RKO (cell line): ENCODE results near the gene TCF15.

ENCODE experiments used
- DNase-seq: peaks from one replicate; pipeline ENCODE4 v3.0.0-alpha.2; 2016; ENCODE audit warnings: low spot score

The TCF15 gene

GRCh38 chr20:610130-611046 is at the start of gene TCF15:
Gene TCF15, minus strand, starts transcription at chr20:610309. Its CDS starts 72 bp downstream, at chr20:610237.
- DNase-seq = no peak

DNA sequence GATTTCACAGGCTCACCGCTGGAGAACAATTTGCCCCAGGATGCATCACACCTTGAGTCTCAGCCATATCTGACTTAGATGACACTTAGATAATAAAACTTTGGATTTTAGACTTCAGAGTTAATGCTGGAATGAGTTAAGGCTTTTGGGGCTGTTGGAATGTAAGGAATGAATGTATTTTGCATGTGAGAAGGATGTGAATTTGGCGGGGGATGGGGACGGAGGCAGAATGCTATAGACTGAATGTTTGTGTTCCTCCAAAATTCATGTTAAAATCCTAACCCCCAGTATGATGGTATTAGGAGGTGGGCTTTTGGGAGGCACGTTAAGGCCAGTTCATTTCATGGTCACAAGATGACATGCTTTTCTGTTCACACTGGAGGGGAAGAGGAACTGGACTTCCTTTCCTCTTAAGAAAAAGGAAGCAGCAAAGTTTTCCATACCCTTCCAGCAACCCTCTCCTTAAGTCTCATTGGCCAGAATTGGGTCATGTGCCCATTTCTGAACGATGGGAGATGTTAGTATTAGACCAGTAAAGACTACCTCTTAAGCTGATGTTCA is 48.7 kb upstream of the TCF15 start:
- DNase-seq = no peak

GRCh38 chr20:658202-658601 is 48.1 kb upstream of the TCF15 start:
- no peak for DNase-seq

- no peak for DNase-seq
Observed at GRCh38 chr20:655726-656624, 45.9 kb upstream of the TCF15 start.

DNA sequence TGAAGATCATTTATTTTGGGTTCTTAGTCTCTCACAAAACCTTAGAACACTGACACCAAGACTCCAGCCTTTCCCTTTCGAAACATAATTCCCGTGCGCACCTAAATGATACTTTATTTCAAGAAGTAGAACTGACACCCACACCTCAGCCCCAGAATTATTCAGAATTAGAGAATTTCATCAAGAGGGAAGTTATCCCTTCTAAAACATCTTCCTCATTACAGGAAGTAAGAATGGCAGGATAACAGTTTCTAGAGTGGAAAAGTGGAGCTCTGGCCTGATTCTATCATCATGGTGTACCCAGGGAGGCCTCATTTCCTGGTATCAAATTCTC is 44.3 kb upstream of the TCF15 start:
- DNase-seq = no peak

DNA sequence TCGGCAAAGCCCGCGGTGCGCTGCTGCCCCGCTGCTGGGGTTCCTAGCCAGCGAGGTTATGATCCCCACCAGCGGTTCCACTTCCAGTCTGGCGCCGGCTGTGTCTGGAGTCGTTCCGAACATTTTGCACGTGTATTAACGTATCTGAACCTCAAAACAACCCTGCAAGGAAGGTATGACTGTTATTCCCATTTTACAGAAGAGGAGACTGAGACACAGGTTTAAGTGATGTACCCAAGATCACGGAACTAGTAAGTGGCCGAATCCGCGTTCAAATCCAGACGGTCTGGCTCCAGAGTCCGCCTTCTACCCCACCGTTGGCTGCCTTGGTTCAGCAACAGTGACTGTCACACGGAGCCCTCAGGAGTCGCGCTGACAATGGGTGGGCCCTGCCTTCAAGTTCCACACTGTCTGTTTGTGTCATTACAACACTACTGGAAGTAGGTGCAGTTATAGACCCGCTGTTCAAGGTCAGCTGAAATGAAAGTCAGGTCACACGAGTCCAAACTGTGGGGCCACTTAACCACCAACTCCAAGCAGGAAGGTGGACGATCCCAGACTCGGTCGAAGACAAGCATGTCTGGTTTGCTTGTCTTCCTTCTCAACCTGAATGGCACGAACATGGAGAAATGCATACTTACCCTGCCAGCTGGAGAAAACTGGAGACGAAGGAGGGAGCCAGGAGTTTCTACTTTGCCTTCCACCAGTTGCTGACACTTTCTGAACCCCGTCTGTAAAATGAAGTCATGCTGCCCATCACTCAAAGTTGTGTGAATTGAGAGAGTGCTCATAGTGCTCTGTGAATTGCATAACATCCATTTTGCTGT is 43.7 kb upstream of the TCF15 start:
- no peak for DNase-seq

DNA sequence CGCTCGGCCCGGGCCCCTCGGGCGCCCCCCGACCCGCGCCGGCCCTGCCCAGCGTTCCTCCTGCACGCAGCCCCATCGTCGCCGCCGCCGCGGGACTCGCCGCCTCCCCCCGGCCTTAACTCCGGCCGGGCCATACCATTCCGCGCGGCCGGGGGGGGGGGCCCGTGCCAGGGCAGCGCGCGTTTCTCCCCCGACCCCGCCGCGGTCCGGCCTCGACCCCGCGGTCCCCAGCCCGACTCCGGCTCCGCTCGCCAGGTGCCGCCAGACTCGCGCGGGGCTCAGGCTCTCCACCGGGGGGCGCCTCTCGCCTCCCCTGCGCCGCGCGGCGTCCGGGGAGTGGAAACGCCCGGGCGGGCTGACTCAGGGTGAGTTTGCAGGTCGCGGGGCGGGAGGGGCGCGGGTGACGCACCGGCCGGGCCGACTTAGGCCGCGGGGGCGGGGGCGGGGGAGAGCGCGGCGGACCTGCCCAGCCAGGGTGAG is 43.0 kb upstream of the TCF15 start, which contains the start of gene SRXN1:
SRXN1 (minus strand) TSS at position 91 of the 480 bp plus-strand sequence; CDS start at position 76, 15 bp downstream.
- DNase-seq = peak; percentile 97

DNA sequence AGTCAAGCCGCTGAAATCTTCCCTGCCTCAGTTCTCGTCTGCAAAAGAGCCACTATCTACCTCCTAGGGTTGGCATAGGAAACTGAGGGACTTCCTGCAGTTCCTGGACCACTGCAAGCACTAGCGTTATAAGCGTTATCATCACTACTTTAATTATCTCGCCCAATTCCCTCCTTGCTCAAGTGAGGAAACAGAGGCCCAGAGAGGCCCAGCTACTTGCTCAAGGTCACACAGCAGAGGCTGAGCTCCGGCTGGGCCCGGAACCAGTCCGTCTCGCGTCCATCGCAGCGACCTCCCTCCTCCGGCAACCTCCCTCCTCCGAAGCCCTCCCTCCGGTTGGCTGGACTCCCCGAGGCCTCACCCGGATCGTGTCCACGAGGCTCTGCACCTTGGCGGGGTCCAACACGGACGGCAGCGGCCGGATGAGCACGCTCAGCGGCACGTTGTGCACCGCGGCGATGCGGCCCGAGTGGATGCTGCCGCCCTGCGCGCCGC is 42.6 kb upstream of the TCF15 start:
- peak; percentile 68 for DNase-seq

DNA sequence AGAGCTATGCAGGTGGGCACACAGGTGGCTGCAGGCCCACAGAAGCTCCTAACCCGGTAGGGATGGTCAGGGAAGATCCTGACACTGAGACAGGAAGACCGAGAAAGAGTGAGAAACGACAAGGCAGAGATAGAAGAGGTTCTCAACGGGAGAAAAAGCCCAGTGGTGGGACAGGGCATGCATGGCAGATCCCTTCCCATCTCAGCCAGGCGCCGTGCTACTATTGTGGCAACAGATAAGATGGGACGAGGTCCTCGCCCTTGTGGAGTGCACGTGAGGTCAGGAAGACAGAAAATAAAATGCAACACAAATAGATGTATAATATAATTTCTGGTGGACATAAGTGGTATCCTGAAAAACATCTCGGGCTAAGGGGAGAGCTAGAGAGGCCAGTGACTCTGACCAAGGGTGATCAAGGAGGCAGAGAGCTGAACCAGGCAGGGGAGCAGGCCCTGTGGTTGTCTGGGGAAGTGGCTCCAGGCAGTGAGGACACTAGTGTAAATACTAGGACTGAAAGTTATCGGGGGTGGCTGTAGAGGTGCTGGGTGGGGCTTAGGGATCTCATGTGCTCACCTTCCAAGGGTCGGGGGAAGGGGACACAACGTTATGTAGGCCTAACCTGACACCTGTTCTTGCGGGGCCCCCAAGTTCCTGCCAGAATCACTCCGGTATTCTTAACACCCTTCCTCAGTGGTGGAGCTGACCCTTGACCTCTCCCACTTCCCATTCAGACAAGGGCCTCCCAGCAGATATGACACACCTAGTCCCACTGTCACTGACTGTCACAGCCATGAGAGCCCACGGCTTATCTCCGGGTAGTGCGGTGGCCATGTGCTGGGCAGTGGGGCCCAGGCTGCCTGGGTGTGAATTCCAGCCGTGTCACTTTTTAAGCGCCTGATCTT is 41.9 kb upstream of the TCF15 start:
- DNase-seq = peak; percentile 66

GRCh38 chr20:650954-651353 is 40.8 kb upstream of the TCF15 start:
- peak; percentile 67 for DNase-seq

DNA sequence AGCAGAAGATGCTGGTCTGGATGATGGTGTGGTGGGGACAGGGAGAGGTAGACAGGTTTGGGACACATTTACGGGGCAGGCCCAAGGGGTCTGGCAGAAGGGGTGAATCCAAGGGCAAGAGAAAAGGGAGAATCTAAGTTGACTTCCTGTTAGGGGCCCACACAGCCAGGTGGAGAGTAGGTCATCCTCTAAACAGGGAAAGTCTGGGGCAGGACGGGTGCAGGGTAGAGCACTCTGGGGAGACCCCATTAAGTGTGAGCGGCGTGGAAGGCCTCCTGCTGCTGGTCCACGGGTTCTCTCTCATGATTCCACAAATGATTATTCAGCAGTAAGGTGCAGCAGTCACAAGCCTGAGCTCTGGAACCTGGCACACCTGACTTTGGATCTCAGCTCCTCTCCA is 40.2 kb upstream of the TCF15 start:
- DNase-seq = no peak

- no peak for DNase-seq
Observed at GRCh38 chr20:647479-648019, 37.4 kb upstream of the TCF15 start.

GRCh38 chr20:646868-647233 is 36.7 kb upstream of the TCF15 start:
- no peak for DNase-seq

- peak; percentile 44 for DNase-seq
Observed at GRCh38 chr20:646107-646867, 36.2 kb upstream of the TCF15 start.

GRCh38 chr20:645318-646106 is 35.4 kb upstream of the TCF15 start:
- DNase-seq = peak; percentile 81

GRCh38 chr20:644692-645317 is 34.7 kb upstream of the TCF15 start:
- no peak for DNase-seq

DNA sequence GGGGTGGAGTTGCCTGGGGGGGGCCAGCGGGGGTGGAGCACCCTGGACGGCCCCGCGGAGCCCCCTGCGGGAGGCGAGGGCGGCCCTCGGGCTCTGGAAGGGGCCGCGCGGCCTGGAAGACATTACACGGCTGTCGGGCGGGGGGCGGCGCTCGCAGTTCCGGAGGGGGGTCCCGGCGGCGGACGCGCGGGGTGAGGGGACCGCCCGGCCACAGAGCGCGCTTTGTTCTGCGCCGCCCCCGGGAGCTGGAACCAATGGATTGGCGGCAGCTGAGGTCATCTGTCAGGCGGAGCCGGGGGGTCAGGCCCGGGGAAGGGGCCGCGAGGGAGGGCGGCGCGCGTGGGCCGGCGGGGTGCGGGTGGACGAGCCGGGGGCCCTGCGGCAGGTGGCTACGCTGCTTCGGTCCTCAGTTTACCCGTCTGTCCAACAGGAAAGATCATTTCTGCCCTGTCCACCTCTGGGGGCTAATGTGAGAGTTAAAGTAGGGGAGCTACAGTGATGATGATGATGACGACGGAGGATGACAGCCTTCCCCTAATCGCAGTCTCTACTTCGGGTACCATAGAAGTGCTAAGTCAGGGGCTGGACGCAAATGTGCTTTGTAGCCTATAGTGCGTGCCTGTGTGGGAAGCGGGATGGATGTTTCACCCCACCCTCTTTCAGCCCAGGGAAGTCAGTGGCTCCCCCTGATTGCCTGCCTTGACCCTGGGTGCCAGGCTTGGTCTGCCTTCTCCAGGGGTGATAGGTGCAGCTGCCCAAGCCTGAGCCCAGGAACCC is 32.5 kb upstream of the TCF15 start:
- no peak for DNase-seq
